GM18909 (cell line): ENCODE data around the gene RMDN3.

ENCODE experiments used
- ATAC-seq: cut with Tn5 transposase; IDR thresholded peaks from one replicate; pipeline ENCODE4 v1.9.1; 2021; ENCODE audit warnings: mild to moderate bottlenecking; ENCODE audit not compliant: unreplicated experiment, poor library complexity

Gene RMDN3

GRCh38 chr15:40696228-40696627 lies 58.8 kb downstream of the RMDN3 start:
- no peak for ATAC-seq

- ATAC-seq = peak; percentile 35
These were observed 59.6 kb downstream of the RMDN3 start for GRCh38 chr15:40695469-40695890.

GRCh38 chr15:40694688-40695468 lies 60.2 kb downstream of the RMDN3 start, which contains the start of gene RAD51:
Gene RAD51, plus strand, starts transcription at chr15:40695174. Its CDS starts 3,585 bp downstream, at chr15:40698759.
- ATAC-seq = peak; percentile 84

- no peak for ATAC-seq
These were observed 61.0 kb downstream of the RMDN3 start for GRCh38 chr15:40693904-40694687.

- no peak for ATAC-seq
These were observed 63.3 kb downstream of the RMDN3 start for GRCh38 chr15:40691737-40692136.

- ATAC-seq = no peak
These were observed 65.9 kb downstream of the RMDN3 start for GRCh38 chr15:40688932-40689799.
